NCI-H526 (cell line): ENCODE data around the gene MOCS1.
"Not testable (repeated sequence)": the region's sequence is repeated elsewhere in the genome, so short reads cannot be mapped to it uniquely, and the experiment has no call there.

Experiments used
- DNase-seq, 2 experiments: peaks; one replicate each; lab custom pipeline; 2025; lab: John Stamatoyannopoulos, UW

The MOCS1 gene

DNA sequence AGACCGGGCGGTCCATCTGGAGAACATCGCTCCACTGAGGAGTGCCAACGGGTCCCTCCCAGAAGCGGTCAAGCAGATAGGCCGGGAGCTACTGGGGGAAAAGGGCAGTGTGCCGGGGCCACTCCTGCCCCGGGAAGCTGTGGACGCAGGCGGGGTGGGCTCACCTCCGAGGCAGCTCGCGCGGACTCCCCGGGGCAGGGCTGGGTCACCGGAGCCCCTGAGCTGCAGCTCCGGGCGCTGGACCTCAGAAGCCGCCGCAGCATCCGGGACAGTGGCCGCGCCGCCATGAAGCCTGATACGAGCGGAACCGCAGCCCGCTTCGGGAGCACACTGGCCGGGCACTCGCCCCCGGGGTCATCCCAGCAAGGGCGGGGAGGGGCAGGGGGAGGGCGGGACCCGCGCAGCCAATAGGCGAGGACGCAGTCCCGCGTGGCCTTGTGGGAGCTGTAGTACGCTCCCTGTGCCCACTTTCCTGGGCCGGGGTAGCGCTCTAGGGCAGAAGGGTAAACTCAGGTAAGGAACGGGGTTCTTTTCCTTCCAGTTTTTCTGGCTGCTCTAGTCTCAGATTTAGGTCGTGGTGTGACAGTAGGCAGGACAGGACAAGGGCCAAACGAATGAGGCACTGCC, at the start of gene MOCS1:
Gene MOCS1, minus strand, starts transcription at position 332 of the 627 bp plus-strand sequence. Its CDS starts 45 bp downstream, at position 287.
- peak in 1 of 2 experiments; percentile 66 for DNase-seq

DNA sequence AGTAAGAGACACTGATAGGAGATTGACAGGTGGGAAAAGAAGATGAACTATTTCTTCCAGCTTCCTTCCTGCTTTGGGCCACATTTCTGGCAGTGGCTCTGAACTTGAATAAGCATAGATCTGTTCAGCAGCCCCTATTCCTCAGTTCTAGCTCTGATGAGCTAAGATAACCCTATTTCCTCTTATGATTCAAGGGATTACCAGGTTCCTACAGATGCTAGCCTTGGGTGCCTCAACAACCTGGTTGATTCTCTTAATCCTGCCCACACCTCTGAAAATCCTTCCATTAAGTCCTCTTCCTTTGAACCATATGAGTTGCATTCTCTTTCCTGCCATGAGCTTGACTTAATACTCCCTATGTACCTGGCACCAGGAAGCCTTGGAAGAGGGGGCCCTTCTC, 49.8 kb upstream of the MOCS1 start:
- no peak for DNase-seq

DNA sequence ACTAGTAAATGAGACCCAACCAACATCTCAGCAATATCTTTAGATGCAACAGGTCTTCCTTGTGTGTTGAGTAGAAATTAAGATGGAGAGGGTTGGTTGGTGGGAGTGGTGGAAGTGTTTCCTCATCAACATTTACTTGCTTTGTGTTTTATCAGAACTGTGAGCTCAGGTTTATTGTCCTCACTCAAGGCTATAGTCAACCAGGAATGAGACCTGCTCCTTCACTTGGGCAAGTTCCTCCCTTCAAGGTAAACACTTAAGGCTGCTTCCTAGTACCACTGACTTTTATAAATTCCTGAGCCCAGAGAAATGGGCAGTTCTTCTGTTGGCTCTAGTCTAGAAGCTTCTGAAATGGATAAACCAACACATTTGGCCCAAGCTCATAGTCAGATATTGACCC, 48.9 kb upstream of the MOCS1 start:
- DNase-seq = no peak

DNA sequence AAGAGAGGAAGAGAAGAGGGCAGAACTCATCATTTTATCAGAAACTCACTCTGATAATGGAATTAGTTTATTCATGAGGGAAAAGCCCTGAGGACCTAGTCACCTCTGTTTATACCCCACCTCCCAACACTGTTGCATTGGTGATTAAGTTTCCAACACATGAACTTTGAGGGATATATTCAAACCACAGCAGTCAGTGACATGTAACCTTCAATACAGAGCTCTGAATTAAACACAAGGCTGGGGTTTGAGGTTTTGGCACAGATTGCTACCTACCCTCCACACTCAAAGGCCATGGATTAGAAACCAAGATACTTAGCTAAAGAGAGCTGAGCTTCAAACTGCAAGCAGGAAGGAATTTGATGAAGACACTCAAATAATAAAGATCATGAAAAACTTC, 48.5 kb upstream of the MOCS1 start:
- DNase-seq = no peak

DNA sequence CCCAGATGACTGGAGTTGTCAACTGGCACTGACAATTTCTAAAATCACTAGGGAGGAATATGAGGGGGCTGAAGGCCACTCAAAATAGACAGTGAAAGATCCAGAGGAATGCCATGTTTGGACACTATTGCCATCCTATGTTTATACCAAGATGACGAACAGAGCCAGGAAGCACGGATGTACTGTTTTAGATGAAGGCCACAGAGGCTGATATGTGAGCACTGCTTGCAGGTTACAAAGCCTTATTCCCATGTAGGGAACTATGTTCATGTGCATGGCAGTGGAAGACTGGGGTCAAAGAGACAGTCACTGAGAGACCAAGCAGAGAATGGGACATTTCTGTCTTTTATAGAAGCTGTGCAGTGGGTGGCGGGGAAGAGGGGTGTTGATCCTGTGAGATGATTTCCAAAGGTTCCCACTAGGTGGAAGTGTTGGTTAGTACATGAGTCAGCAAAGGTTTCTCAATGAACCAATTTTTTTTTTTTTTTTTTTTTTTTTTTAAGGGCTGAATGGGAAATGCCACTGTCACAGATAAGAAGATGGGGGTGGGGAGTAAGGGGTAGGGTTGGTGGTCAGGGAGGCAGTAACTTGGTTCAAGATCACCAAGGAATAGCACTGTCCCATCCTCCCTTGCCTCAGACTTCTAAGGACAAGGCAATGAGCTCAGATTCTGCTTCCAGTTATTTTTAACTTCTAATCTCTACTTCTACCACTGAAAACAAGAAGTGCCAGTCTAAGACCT, 46.7 kb upstream of the MOCS1 start:
- DNase-seq = peak in 1 of 2 experiments; percentile 72

DNA sequence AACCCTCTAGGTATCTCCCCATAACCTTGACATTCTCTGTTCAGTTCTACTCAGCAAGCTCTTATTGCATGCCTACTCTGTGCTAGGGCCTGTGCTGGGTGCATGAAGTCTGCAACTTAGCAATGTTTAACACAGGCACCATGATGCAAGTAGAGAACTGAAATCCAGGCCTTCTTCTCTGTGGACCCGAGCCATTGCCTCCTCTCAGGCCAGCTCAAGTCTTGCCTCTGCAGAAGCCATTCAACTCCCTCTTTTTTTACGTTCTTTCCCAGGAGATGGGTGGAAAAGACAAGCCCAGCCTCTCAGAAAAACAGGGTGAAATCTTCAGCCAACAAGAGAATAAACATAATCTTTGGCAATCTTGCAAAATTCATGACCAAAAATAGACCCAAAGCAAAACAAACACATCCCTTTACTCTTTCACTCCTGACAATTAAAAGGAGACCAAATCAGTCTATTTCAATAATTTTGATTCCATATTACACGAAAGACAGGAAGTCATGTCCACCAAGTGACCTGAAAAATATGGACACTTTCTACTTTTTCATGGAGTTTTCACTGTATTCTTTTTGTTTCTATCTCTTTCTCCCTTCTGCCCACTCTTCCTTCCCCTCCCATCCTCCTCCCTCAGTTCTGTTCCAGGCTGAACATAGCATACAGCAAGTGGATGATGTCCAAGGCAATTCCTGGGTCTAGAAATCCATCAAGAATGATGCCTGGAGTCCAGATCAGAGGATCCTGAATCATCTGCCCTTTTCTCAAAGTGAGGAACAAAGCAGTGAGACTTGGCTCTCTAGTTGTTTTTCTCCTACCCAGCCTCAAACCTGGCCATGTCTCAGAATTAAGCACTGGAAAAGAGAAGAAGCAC, 45.4 kb upstream of the MOCS1 start:
- no peak for DNase-seq

DNA sequence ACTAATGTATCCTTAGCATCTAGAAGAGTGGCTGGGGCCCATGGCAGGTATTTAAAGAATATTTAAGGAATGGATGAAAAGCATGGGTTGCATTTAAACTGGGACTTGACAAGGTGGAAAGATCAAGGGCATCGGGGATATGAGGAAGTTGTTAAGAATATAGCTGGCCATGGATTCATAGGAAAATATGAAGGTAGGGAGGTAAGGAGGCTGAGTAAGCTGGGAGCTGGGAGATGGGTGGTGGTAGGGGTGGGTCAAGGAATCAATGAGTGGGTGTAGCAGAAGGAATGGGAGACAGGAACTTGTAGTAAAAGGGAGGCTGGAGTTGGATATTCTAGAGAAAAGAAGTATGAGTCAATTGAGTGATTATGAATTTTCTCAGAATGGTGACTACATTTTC, 44.0 kb upstream of the MOCS1 start:
- DNase-seq = no peak

DNA sequence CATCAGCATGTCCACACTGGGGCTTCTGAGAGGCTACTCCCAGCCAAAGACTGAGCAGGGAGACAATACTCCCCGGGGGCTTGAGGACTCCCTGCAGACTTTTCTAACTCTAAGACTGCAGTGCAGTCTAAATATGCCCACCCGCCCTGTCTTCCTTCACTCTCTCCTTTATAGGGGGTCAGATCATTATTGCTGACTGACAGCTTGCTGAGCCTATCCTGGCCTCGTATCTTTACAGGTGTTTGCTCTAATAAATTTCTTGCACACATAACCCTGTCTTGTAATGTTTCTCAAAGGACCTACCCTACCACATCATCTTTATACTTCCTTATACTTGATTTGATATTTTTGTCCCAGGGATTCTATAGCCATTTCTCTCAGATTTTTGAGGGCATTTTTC, 39.4 kb upstream of the MOCS1 start:
- DNase-seq = no peak

DNA sequence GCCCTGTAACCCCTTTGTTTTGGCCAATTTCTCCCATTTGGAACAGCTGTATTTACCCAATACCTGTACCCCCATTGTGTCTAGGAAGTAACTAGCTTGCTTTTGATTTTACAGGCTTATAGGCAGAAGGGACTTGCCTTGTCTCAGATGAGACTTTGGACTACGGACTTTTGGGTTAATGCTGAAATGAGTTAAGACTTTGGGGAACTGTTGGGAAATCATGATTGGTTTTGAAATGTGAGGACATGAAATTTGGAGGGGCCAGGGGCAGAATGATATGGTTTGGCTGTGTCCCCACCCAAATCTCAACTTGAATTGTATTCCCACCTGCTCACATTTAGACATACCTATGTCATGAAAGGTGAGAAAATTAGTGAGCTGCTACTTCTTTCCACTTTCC, 38.5 kb upstream of the MOCS1 start:
- DNase-seq = not testable (repeated sequence)

DNA sequence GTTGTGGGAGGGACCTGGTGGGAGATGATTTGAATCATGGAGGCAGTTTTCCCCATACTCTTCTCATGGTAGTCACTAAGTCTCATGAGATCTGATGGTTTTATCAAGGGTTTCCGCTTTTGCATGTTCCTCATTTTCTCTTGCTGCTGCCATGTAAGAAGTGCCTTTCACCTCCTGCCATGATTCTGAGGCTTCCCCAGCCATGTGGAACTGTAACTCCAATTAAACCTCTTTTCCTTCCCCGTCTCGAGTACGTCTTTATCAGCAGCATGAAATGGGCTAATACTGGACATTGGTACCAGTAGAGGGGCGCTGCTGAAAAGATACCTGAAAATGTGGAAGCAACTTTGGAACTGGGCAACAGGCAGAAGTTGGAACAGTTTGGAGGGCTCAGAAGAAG, 36.9 kb upstream of the MOCS1 start:
- DNase-seq = not testable (repeated sequence)

DNA sequence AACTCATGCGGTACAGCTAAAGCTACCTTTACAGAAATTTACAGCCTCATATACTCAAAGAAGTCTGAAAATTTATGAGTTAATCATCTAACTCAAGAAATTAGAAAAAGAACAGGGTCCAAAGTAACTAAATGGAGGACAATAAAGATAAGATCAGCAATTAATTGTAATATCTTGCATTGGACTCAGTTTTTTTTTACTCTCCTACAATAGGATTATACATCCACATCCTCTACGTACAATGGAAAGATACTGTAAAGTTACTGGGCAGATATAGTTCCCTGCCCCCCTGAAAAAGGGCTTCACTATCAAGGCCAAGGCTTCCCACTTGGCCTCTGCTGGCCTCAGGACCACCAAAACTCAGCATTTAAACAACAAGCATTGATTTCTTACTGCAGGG, 31.5 kb upstream of the MOCS1 start:
- DNase-seq = no peak

DNA sequence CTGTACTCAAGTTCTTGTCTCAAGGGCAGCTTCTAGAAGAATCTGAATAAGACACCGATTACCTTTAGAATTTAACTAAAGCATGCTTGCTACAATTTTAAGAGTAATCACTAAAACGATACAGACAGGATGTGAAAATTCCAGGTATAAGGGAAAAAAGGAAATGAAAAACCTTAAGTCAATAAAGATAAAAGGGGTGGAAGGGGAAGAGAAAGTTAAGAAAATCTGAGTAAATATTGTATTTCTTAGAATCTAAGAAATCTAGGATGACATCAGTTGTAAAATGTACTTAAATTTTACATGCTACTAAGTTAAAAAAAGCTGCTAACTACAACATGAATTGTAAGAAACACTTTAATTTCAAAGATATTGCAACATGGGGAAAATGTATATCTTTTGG, 30.3 kb upstream of the MOCS1 start:
- DNase-seq = no peak

DNA sequence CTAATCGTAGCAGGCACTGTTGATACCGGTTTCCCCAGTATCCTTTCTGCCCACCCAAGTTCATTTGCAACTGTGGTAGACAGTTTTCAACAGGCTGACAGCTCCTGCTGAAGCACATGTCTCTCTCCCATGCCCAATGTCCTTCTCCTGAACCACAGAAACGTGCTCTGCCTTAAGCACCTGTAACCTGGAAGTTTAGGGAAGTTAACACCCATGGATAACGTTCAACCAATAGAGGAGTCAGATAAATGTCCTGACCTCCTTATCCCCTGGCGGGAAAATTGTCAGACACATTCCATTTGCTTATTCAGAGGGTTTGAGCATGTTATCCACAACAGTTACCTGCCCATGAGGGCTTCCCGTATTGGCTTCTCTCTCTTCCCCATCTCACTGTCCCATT, 29.8 kb upstream of the MOCS1 start:
- no peak for DNase-seq

DNA sequence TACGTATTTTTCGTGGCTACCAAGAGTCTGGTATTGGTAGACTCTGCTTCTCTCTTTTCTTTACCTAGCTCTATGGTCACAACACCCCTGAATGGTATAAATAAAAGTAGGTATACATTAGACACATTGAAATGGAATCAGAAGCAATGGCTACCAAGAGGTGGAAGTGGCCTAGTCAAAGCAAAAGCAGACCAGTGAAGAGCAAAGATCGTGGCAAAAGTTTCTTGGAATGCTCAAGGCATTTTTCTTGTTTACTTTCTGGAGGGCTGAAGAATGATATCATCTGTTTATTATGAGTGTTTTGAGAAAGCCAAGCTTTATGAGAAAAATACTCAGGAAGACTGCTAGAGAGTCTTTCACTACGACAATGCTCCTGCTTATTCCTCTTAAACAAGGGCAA, 28.6 kb upstream of the MOCS1 start:
- DNase-seq = no peak

DNA sequence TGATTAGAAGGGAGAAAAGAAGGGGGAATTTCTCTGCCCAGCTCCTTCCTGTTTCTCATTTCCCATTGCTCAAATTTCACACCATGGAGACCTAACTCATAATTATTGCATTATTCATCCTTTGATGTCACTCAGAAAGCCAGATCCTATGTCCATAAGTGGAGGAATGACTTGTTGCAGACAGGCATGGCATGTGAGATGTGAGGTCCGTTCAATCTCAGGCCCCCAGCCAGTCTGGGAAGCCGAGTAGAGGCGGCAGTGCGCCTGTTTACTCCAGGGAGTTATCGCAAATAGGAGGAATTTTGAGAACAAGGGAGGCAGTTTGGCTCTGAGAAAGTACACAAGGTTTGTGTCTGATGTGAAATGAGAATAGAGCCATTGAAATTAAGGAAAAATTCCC, 26.9 kb upstream of the MOCS1 start:
- no peak for DNase-seq

DNA sequence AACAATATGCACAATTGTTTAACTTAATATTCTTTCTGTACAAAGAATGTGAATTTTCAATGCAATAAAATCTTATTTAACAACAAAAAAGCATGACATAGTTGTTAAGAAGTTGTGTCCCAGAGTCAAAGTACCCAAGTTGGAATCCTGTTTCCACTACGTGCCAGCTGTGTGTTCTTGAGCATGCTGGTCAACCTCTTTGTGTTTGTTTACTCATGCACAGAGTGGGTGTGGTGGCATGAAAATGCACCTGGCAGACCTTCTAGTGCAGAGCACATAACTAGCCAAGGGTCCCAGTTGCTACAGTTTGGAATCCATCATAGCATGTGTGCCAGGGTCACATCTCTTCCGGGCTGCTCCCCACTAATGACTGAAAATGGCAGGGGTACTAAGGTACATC, 24.7 kb upstream of the MOCS1 start:
- peak in 1 of 2 experiments; percentile 21 for DNase-seq

DNA sequence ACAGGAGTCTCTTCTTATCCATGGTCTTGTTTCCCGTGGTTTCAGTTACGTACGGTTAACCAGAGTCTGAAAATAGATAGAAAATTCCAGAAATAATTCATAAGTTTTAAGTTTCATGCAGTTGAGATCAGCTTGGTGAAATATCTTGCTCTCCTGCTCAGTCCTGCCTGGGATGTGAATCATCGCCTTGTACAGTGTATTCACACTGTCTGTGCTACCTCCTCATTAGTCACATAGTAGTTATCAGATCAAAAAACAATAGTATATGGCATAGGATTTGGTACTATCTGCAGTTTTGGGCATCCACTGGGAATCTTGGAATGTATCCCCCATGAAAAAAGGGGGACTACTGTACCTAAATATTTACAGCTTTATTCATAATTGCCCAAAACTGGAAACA, 22.7 kb upstream of the MOCS1 start:
- DNase-seq = no peak

DNA sequence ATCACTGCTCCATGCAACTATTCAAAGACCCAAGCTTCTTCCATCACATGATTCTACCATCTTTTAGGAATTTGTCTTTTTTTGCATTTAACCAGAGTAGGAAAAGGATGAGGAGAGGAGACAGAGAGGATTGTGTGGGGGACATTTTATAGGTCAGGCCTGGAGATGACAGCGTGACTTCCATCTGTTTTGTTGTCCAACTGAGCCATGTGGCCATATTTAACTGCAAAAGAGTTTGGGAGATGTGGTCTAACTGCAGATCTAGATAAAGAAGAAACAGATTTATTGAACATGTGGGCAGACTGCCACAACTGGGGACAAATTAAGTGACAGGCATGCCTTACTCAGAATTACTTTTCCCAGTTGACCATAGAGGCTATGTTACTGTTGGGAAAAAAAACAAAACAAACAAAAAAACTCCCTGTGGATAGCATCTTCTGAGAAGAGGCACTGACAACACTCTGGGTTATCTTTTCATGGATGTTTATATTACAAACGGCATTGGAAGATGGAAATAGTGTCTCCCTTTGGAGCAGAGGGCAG, 18.9 kb upstream of the MOCS1 start:
- DNase-seq = no peak

DNA sequence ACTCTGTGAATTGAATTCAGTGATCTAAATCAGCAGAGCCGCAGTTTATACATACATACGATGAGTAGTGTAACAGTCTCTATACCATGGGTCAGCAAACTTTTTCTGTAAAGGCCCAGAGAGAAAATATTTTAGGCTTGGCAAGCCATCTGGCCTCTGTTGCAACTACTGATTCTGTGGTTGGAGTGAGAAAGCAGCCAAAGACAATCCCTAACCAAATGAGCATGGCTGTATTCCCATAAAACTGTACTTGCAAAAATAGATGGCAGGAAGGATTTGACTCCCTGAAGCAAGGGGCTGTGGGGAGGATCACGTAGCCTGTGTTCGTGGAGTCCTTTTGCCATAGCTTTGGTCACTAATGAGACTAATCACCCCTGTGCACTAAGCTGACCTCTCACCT, 17.9 kb upstream of the MOCS1 start:
- DNase-seq = no peak

DNA sequence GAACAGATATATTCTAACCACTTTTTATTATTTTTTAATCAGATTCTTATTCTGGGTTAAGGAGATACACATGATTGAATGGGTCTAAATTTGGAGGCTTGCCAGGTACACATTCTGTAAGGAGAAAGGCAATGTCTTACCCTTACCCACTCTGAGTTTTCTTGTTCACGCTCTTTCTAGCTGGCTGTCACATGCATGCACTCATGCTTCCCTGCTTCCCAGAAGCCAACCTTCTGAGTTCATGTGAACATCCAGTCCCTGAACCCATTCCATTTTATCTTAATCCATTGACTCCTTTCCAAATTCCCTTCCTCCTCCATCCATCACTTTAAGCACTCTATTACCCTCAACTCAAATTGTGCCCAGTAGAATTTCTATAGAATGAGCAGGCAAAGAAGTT, 17.5 kb upstream of the MOCS1 start:
- DNase-seq = no peak

DNA sequence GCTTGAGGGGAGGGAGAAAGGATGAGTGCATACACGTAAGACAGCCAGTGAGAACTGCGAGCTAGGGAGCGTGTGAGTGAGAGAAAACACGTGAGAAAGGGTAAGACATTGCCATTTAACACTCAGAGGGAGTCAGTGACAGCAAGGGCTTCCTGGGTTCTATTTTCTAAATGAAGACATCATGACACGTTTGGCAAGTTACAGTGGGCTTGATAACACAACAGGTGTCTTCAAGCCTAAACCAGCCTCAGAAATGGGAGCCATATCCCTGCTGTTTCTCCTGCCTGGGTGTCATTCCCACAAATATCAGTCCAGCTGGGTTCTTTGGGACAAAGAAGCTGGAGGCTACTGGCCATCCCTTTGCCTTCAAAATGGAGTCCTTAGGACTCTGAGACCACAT, 16.9 kb upstream of the MOCS1 start:
- no peak for DNase-seq

DNA sequence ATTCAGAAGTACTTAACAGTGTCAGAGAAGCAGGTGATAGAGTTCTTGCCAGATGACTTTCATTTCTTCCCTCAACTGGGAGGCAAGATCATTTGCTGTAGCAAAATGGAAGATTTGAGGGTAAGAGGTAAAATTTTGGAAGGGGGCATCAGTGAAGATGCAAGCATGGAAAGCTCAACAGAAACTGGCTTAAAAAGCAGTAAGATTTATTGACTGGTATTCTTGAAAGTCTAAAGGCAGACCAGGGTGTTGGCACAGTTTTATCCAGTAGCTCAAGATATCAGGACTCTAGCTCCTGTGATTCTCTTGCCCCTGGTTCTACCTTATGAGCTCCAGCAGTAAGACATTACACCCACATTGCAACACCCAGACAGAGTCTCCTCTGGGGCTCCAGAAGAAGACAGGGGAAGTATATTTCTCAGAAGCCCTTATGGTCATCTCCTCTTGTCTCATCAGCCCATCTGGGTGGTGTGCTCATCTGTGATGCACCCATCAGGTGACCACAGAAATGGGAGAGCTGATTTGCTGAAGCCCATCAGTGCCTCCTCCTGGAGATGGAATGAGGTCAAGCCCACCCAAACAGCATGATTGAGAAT, 16.0 kb upstream of the MOCS1 start:
- DNase-seq = no peak
